ENCODE measurements around the gene SSBP3. TPM values are rescaled to one million over a fixed set of nuclear protein-coding genes. Genes with fewer than 3 reads are reported as not detected.

Gene SSBP3
- total RNA-seq, 1 donor from 2014 or later: 29.7 TPM

- DNase-seq: no peak
- no peak for ATAC-seq (ENCODE audit: low read depth)
- Mint-ChIP-seq H3K9me3 (no peaks in the 10 kb centered on the region), H3K36me3 (ENCODE audit: low read depth) (peaks cover 29% of the 10 kb centered on the region), H3K4me1 (peaks cover 42% of the 10 kb centered on the region), H3K27ac (peak overlapping the region; percentile 6), H3K27me3 (no peaks in the 10 kb centered on the region), H3K4me3 (peak overlapping the region; percentile 78)
- TF ChIP-seq, protein P1, sequence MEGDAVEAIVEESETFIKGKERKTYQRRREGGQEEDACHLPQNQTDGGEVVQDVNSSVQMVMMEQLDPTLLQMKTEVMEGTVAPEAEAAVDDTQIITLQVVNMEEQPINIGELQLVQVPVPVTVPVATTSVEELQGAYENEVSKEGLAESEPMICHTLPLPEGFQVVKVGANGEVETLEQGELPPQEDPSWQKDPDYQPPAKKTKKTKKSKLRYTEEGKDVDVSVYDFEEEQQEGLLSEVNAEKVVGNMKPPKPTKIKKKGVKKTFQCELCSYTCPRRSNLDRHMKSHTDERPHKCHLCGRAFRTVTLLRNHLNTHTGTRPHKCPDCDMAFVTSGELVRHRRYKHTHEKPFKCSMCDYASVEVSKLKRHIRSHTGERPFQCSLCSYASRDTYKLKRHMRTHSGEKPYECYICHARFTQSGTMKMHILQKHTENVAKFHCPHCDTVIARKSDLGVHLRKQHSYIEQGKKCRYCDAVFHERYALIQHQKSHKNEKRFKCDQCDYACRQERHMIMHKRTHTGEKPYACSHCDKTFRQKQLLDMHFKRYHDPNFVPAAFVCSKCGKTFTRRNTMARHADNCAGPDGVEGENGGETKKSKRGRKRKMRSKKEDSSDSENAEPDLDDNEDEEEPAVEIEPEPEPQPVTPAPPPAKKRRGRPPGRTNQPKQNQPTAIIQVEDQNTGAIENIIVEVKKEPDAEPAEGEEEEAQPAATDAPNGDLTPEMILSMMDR (IDR thresholded peaks at IDR 0.05): no peak
- POLR2A ChIA-PET: interaction anchor here (0.6 to 1.0 kb wide), 3 partner anchors 26 to 85 kb away, joined by 3 to 4 read pairs (median 3); no protein-coding TSS in a partner anchor
- CTCF ChIA-PET: no interaction called here
- intact Hi-C loops (cut with micrococcal nuclease): no loop called here
These were observed 1.9 kb downstream of the SSBP3 start for GRCh38 chr1:54404263-54404662.

GRCh38 chr1:54403808-54404261 is 2.4 kb downstream of the SSBP3 start:
- H3K27me3 Mint-ChIP-seq: no peaks in the 10 kb centered on the region
- no peaks in the 10 kb centered on the region for H3K9me3 Mint-ChIP-seq
- no peak for ATAC-seq (ENCODE audit: low read depth)
- no peak overlapping the region for H3K27ac Mint-ChIP-seq
- intact Hi-C loops (cut with micrococcal nuclease): no loop called here
- H3K4me3 Mint-ChIP-seq: peak overlapping the region; percentile 78
- TF ChIP-seq, protein P1 (IDR thresholded peaks at IDR 0.05): no peak
- H3K36me3 Mint-ChIP-seq (ENCODE audit: low read depth): peaks cover 33% of the 10 kb centered on the region
- POLR2A ChIA-PET: interaction anchor here (0.6 to 1.0 kb wide), 3 partner anchors 25 to 86 kb away, joined by 3 to 4 read pairs (median 3); no protein-coding TSS in a partner anchor
- peaks cover 37% of the 10 kb centered on the region for H3K4me1 Mint-ChIP-seq
- CTCF ChIA-PET: no interaction called here
- no peak for DNase-seq

DNA sequence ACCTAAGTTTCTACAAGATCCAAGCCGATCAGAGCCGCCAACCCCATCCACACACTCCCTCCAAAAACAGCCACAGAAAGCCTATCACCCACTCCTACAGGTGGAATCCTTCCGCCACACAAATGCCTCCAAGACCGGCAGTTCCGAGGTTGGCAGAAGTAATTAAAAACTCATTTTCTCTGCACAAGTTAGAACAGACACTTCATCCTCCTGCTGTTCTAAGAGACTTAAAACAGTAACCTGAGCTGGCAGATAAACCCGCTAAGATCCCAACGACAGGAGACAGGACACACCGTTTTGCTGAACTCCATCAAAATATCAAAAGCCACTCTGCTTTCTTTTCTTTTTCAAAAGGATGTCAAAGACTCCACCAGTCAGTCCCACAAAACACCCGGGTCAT is 2.8 kb downstream of the SSBP3 start:
- intact Hi-C loops (cut with micrococcal nuclease): no loop called here
- POLR2A ChIA-PET: interaction anchor here (1.0 kb wide), 1 partner anchor 25 kb away, joined by 3 read pairs; no protein-coding TSS in a partner anchor

DNA sequence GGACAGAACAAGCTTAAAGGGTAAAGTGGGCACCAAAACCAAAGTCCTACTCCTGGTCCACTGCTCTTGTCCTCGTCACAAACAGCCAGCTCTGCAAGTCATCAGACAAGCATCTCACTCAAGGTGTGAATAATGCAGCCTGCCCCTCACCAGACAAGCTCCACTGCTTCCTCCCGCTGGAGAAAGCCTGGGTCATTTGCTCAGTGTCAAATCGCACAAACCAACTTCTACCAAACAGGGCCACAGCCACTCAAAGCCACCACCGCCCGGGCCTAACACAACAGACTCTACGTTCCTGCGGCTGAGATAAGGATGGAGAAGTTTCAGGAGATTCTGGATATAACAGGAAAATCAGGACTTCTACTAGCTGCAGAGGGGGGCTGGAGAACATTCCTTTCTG is 3.3 kb downstream of the SSBP3 start:
- Mint-ChIP-seq H3K27me3 (no peaks in the 10 kb centered on the region), H3K27ac (no peak overlapping the region), H3K4me3 (no peak overlapping the region), H3K9me3 (no peaks in the 10 kb centered on the region), H3K36me3 (ENCODE audit: low read depth) (peaks cover 42% of the 10 kb centered on the region), H3K4me1 (peaks cover 28% of the 10 kb centered on the region)
- DNase-seq (no peak), ATAC-seq (ENCODE audit: low read depth) (no peak)
- ChIA-PET POLR2A (no interaction called here), CTCF (no interaction called here)
- intact Hi-C loops (cut with micrococcal nuclease): no loop called here
- TF ChIP-seq, protein P1 (IDR thresholded peaks at IDR 0.05): no peak

More for the DNA sequence above, 2.8 kb downstream of the SSBP3 start:
- no peak for ATAC-seq (ENCODE audit: low read depth)
- TF ChIP-seq, protein P1 (IDR thresholded peaks at IDR 0.05): no peak
- DNase-seq: no peak
- no peak overlapping the region for H3K27ac Mint-ChIP-seq
- H3K27me3 Mint-ChIP-seq: no peaks in the 10 kb centered on the region
- no peaks in the 10 kb centered on the region for H3K9me3 Mint-ChIP-seq
- H3K4me3 Mint-ChIP-seq: peak overlapping the region; percentile 1
- peaks cover 33% of the 10 kb centered on the region for H3K4me1 Mint-ChIP-seq
- peaks cover 37% of the 10 kb centered on the region for H3K36me3 Mint-ChIP-seq (ENCODE audit: low read depth)
- CTCF ChIA-PET: no interaction called here

GRCh38 chr1:54401799-54402198 is 4.4 kb downstream of the SSBP3 start:
- CTCF ChIA-PET: no interaction called here
- H3K36me3 Mint-ChIP-seq (ENCODE audit: low read depth): peaks cover 47% of the 10 kb centered on the region
- intact Hi-C loops (cut with micrococcal nuclease): no loop called here
- no peaks in the 10 kb centered on the region for H3K27me3 Mint-ChIP-seq
- ATAC-seq (ENCODE audit: low read depth) (no peak), DNase-seq (no peak)
- POLR2A ChIA-PET: no interaction called here
- no peak overlapping the region for H3K4me3 Mint-ChIP-seq
- H3K27ac Mint-ChIP-seq: no peak overlapping the region
- H3K9me3 Mint-ChIP-seq: no peaks in the 10 kb centered on the region
- TF ChIP-seq, protein P1 (IDR thresholded peaks at IDR 0.05): no peak
- peaks cover 21% of the 10 kb centered on the region for H3K4me1 Mint-ChIP-seq

Data from activated B cell treated with CpG ODN at 0.5 μM for 24 hours (primary cell).